BJ (cell line): ENCODE data around the gene DNAH2. TPM values are rescaled to one million over a fixed set of nuclear protein-coding genes. Genes with fewer than 3 reads are reported as not detected.

Experiments used
- CTCF ChIA-PET: fragments of 350-600 bp; formaldehyde crosslinking; extraction: SDS; loops from one replicate; lab custom pipeline; 2021; ENCODE audit warnings: antibody characterized with exemption, inconsistent platforms; lab: Yijun Ruan, JAX
- POLR2A ChIA-PET: fragments of 300-600 bp; sonication (Branson Sonifier 250); formaldehyde crosslinking; extraction: SDS; loops from one replicate; lab custom pipeline; 2021; ENCODE audit warnings: antibody characterized with exemption; lab: Charles Lee
- DNase-seq: peaks from one replicate; pipeline ENCODE4 v3.0.0-alpha.2; 2011; ENCODE audit warnings: low read depth
- H3K27me3 ChIP-seq: 2 replicates; pipeline ENCODE4 v1.6.0; 2011; ENCODE audit warnings: low read length; ENCODE audit not compliant: control insufficient read depth, insufficient read depth
- H3K36me3 ChIP-seq: 2 replicates; pipeline ENCODE4 v1.5.1; 2011; ENCODE audit warnings: low read length; ENCODE audit not compliant: control insufficient read depth, insufficient read depth
- H3K4me3 ChIP-seq: 2 replicates; pipeline ENCODE4 v1.5.1; 2011; ENCODE audit warnings: low read depth, mild to moderate bottlenecking, control low read depth, low read length
- CTCF ChIP-seq: IDR thresholded peaks from 2 replicates; pipeline ENCODE4 v1.5.1; 2011; ENCODE audit warnings: low read depth, mild to moderate bottlenecking, control low read depth, inconsistent platforms, low read length, moderate library complexity; ENCODE audit not compliant: insufficient read depth
- polyA plus RNA-seq: library from polyadenylated mRNA; depleted of rRNA; stranded (reverse); fragments of >200 nt; gene quantifications from 2 replicates; pipeline ENCODE4 v1.2.3, GENCODE V29; 2011

Gene DNAH2
- polyA plus RNA-seq, 1 experiment: 0.10 TPM

- TF ChIP-seq CTCF: no peak
- CTCF ChIA-PET: interaction anchor here (1.2 to 3.4 kb wide), 6 partner anchors 9 to 89 kb away, joined by 3 to 26 read pairs (median 10); no protein-coding TSS in a partner anchor
- H3K4me3 ChIP-seq: no peak overlapping the region
- DNase-seq: no peak
- no peaks in the 10 kb centered on the region for H3K36me3 ChIP-seq
- POLR2A ChIA-PET: no interaction called here
- peaks cover 6% of the 10 kb centered on the region for H3K27me3 ChIP-seq
These were observed 114.9 kb downstream of the DNAH2 start for GRCh38 chr17:7832431-7832830.

- no peak for DNase-seq
- Histone ChIP-seq H3K4me3 (no peak overlapping the region), H3K27me3 (peaks cover 6% of the 10 kb centered on the region), H3K36me3 (no peaks in the 10 kb centered on the region)
- CTCF ChIA-PET: interaction anchor here (0.7 to 3.4 kb wide), 13 partner anchors 8 to 224 kb away, joined by 3 to 26 read pairs (median 7); partner anchors contain the start of gene NAA38
- POLR2A ChIA-PET: no interaction called here
- TF ChIP-seq CTCF: no peak
These were observed 115.7 kb downstream of the DNAH2 start for GRCh38 chr17:7833011-7833794.

- no peak for DNase-seq
- Histone ChIP-seq H3K36me3 (no peaks in the 10 kb centered on the region), H3K4me3 (peak within 1 kb of the TSS; percentile 85), H3K27me3 (peaks cover 6% of the 10 kb centered on the region)
- CTCF ChIA-PET: interaction anchor here (0.7 to 3.4 kb wide), 25 partner anchors 9 to 225 kb away, joined by 3 to 26 read pairs (median 4); partner anchors contain the start of gene NAA38
- POLR2A ChIA-PET: no interaction called here
- no peak for TF ChIP-seq CTCF
These were observed 116.4 kb downstream of the DNAH2 start, which contains the start of gene KDM6B for GRCh38 chr17:7833795-7834541. KDM6B (plus strand) TSS chr17:7834217; CDS start chr17:7845555, 11,338 bp downstream.

- ChIA-PET CTCF (interaction anchor here (0.8 to 3.4 kb wide), 19 partner anchors 10 to 224 kb away, joined by 3 to 26 read pairs (median 5); partner anchors contain the start of gene NAA38), POLR2A (no interaction called here)
- Histone ChIP-seq H3K4me3 (peak overlapping the region; percentile 85), H3K27me3 (peaks cover 4% of the 10 kb centered on the region), H3K36me3 (no peaks in the 10 kb centered on the region)
- DNase-seq: no peak
- no peak for TF ChIP-seq CTCF
These were observed 117.0 kb downstream of the DNAH2 start for GRCh38 chr17:7834542-7834956.
